GM19397 (cell line): ENCODE results near the gene ARHGAP8.

Experiments used
- ATAC-seq: cut with Tn5 transposase; IDR thresholded peaks from one replicate; pipeline ENCODE4 v1.9.1; 2021; ENCODE audit warnings: mild to moderate bottlenecking, moderate library complexity; ENCODE audit not compliant: unreplicated experiment

Gene ARHGAP8

GRCh38 chr22:44764974-44765373 lies 12.6 kb downstream of the ARHGAP8 start:
- no peak for ATAC-seq

- ATAC-seq = no peak
These were observed 13.4 kb downstream of the ARHGAP8 start for GRCh38 chr22:44765571-44766285.

- no peak for ATAC-seq
These were observed 20.7 kb downstream of the ARHGAP8 start for GRCh38 chr22:44773082-44773481.

GRCh38 chr22:44775862-44776261 lies 23.5 kb downstream of the ARHGAP8 start:
- no peak for ATAC-seq

- ATAC-seq = no peak
These were observed 24.4 kb downstream of the ARHGAP8 start for GRCh38 chr22:44776605-44777363.

- no peak for ATAC-seq
These were observed 25.0 kb downstream of the ARHGAP8 start for GRCh38 chr22:44777364-44777755.

- no peak for ATAC-seq
These were observed 28.6 kb downstream of the ARHGAP8 start for GRCh38 chr22:44780876-44781449.

- ATAC-seq = no peak
These were observed 30.1 kb downstream of the ARHGAP8 start for GRCh38 chr22:44782363-44782963.

- no peak for ATAC-seq
These were observed 30.7 kb downstream of the ARHGAP8 start for GRCh38 chr22:44783091-44783490.

- no peak for ATAC-seq
These were observed 31.2 kb downstream of the ARHGAP8 start for GRCh38 chr22:44783581-44783980.

GRCh38 chr22:44786136-44786535 lies 33.8 kb downstream of the ARHGAP8 start:
- no peak for ATAC-seq

GRCh38 chr22:44786610-44787009 lies 34.2 kb downstream of the ARHGAP8 start:
- ATAC-seq = no peak

- ATAC-seq = no peak
These were observed 35.5 kb downstream of the ARHGAP8 start for GRCh38 chr22:44787832-44788231.

GRCh38 chr22:44793106-44793505 lies 40.7 kb downstream of the ARHGAP8 start:
- no peak for ATAC-seq

GRCh38 chr22:44793506-44794172 lies 41.3 kb downstream of the ARHGAP8 start:
- no peak for ATAC-seq

GRCh38 chr22:44795701-44796630 lies 43.6 kb downstream of the ARHGAP8 start:
- ATAC-seq = no peak

- ATAC-seq = no peak
These were observed 44.9 kb downstream of the ARHGAP8 start for GRCh38 chr22:44797181-44797725.

GRCh38 chr22:44799077-44799945 lies 46.9 kb downstream of the ARHGAP8 start:
- ATAC-seq = no peak
